KBM-7 (cell line): ENCODE data around the gene MTMR12.
"Not testable (repeated sequence)": the region's sequence is repeated elsewhere in the genome, so short reads cannot be mapped to it uniquely, and the experiment has no call there.

Experiments used
- DNase-seq: peaks from one replicate; pipeline ENCODE4 v3.0.0-alpha.2; 2015
- in situ Hi-C: fragments of 300-500 bp; cut with MboI; formaldehyde crosslinking; loops from 2 replicates; pipeline ENCODE4 v1.14.3; 2020; ENCODE audit warnings: low sequenced_read_pairs, low pct_unique_long_range_greater_than_20kb, mixed read lengths

The MTMR12 gene

DNA sequence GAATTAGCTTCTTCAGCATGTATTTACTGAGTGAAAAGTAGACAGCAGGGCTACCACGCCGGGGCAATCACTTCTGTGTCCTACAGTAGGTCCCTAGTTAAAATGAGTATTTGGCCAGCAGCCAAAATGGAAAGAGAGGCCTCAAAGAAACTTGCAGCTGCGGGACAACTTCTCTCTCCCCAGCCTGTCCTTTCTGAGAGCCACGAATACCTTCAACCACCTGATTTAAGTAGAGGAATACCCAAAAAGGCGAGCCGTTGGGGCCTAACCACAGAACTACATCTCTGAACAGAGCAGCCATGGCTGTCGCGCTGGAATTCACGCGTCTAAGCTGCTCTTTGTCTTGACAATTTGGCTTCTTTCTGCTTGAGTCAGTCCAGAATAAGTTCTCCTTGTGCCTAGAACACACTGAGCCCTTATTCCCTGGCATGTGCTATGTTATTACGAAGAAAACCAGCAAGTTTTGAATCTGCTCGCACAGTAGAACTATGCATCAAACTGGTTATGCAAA lies 94.8 kb downstream of the MTMR12 start:
- in situ Hi-C loops: no loop called here
- peak; percentile 73 for DNase-seq

DNA sequence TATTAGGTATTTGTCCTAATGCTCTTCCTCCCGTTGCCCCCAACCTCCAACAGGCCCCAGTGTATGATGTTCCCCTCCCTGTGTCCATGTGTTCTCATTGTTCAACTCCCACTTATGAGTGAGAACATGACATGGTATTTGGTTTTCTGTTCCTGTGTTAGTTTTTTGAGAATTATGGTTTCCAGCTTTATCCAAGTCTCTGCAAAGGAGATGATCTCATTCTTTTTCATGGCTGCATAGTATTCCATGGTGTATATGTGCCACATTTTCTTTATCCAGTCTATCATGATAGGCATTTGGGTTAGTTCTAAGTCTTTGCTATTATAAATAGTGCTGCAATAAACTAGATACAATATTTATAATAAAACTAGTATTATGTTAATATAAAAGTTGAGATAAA lies 98.4 kb downstream of the MTMR12 start:
- in situ Hi-C loops: not testable (repeated sequence)

GRCh38 chr5:32210151-32210550 lies 102.6 kb downstream of the MTMR12 start:
- no peak for DNase-seq
- in situ Hi-C loops: no loop called here

More for the DNA sequence above, 98.4 kb downstream of the MTMR12 start:
- not testable (repeated sequence) for DNase-seq

DNA sequence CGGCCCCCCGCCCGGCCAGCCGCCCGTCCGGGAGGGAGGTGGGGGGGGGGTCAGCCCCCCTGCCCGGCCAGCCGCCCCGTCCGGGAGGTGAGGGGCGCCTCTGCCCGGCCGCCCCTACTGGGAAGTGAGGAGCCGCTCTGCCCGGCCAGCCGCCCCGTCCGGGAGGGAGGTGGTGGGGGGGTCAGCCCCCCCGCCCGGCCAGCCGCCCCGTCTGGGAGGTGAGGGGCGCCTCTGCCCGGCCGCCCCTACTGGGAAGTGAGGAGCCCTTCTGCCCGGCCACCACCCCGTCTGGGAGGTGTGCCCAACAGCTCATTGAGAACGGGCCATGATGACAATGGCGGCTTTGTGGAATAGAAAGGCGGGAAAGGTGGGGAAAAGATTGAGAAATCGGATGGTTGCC lies 103.9 kb downstream of the MTMR12 start:
- in situ Hi-C loops, DNase-seq: not testable (repeated sequence)

DNA sequence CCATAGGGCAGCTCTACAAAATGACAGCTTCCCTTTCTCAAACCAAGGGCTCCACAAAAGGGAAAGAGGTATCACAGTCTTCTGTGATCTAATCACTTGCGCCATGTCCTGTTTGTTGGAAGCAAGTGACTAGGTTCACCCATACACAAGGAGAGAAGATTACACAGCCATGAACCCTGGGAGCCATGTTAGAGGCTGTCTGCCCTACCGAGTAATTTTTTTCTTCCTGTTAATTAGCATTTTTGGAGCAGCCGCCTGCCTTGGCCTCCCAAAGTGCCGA lies 105.4 kb downstream of the MTMR12 start:
- DNase-seq: peak; percentile 34
- in situ Hi-C loops: no loop called here

- no peak for DNase-seq
- in situ Hi-C loops: no loop called here
Measured at GRCh38 chr5:32206509-32207354, 106.0 kb downstream of the MTMR12 start.

GRCh38 chr5:32206053-32206452 lies 106.7 kb downstream of the MTMR12 start:
- in situ Hi-C loops: no loop called here
- DNase-seq: no peak

- in situ Hi-C loops: no loop called here
Measured at GRCh38 chr5:32202394-32202793, 110.3 kb downstream of the MTMR12 start.

DNA sequence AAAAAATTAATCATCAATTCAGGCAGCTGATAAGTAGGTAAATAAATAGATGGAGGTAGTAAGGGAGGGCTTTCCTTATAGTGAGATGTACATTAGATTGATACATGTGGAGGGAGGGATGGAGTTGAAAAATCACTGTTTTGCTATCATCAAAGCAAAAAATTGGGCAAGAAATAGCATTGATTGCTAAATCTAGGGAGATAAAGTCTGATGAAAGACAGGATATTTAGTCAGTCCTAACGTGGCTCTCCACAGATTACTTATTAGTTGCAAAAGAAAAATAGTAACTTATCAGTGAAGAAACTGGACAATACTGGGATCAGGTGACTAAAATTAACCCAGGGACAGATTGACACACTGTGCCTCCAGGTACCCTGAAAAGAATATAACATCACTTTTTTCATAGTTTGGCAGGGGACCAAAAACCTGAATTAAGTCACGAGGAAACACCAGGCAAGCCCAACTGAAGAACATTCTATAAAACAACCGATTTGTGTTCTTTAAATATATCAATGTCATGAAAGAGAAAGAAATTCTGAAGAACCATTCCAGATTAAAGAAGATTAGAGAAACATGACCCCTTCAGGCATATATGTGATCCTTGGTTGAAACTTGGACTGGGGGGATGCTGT lies 111.5 kb downstream of the MTMR12 start:
- DNase-seq: no peak
- in situ Hi-C loops: no loop called here

More at GRCh38 chr5:32202394-32202793, 110.3 kb downstream of the MTMR12 start:
- no peak for DNase-seq

- no peak for DNase-seq
- in situ Hi-C loops: no loop called here
Measured at GRCh38 chr5:32197032-32197431, 115.7 kb downstream of the MTMR12 start.

GRCh38 chr5:32195265-32195664 lies 117.5 kb downstream of the MTMR12 start:
- in situ Hi-C loops: no loop called here
- no peak for DNase-seq

DNA sequence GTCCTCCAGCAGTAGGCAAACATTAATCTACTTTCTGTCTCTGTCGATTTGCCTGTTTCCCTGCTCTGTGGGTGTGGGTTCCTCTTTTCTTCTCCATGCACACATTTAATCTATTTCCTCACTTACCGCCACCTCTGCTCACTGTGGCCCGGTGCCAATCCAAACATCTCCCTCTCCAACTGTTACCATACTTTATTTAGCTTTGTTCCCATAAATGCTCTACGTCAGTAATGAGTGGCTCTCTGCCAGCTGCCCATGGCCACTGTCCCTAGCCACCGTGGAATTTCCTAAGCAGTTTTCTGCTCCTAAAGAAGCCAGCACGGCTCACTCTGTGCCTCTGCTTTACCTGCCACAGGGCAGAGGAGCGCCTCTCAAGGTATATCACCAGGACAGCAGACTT lies 119.1 kb downstream of the MTMR12 start:
- peak; percentile 98 for DNase-seq
- in situ Hi-C loops: no loop called here

- DNase-seq: no peak
- in situ Hi-C loops: no loop called here
Measured at GRCh38 chr5:32190095-32190494, 122.6 kb downstream of the MTMR12 start.

- in situ Hi-C loops: no loop called here
- no peak for DNase-seq
Measured at GRCh38 chr5:32187675-32188074, 125.1 kb downstream of the MTMR12 start.

DNA sequence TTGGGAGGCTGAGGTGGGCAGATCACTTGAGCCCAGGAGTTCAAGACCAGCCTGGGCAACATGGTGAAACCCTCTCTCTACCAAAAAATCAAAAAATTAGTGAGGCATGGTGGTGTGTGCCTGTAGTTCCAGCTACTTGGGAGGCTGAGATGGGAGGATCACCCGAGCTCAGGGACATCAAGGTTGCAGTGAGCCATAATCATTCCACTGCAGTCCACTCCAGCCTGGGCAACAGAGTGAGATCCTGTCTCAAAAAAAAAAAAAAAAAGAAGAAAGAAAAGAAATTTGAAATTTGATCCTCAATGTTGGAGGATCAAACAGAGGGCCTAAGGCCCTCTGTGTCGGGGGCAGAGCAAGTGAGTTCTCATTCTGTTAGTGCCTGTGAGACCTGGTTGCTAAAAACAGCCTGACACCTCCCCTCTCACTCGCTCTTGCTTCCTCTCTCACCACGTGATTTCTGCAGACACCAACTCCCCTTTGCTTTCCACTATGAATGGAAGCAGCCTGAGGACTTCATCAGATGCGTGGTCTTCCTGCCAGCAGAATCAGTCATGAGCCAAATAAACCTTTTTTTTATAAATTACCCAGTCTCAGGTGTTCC lies 130.2 kb downstream of the MTMR12 start:
- in situ Hi-C loops: no loop called here
- peak; percentile 74 for DNase-seq
